Adrenal gland (tissue), 5 donors: ENCODE measurements around the gene TRMT61A.

Experiments
- POLR2A ChIP-seq, 2 donors: fragments of 450-650 bp; IDR thresholded peaks; one replicate each; pipeline ENCODE4 v1.6.1; 2017; ENCODE audit warnings: antibody characterized with exemption in 2 of 2, mild to moderate bottlenecking in 2 of 2, moderate library complexity in 1 of 2
- TF ChIP-seq, protein P1 (sequence below), 6 experiments: fragments of 450-650 bp in 4 of 6; fragments of 200-600 bp in 2 of 6; sonication (generic) in 1 of 6; IDR thresholded peaks; 1 replicate in 5 of 6; 2 replicates in 1 of 6; pipeline versions ENCODE4 v1.5.1 to v1.8.0; 2016 to 2021; ENCODE audit warnings: antibody characterized with exemption in 6 of 6, mild to moderate bottlenecking in 2 of 6, moderate library complexity in 1 of 6
- donor health status: DM: no; HTN: no; CAD: no.

GRCh38 chr14:103529383-103530365 lies 678 bp downstream of the TRMT61A start:
- no peak for TF ChIP-seq POLR2A (IDR thresholded peaks at IDR 0.05)
- TF ChIP-seq, protein P1, sequence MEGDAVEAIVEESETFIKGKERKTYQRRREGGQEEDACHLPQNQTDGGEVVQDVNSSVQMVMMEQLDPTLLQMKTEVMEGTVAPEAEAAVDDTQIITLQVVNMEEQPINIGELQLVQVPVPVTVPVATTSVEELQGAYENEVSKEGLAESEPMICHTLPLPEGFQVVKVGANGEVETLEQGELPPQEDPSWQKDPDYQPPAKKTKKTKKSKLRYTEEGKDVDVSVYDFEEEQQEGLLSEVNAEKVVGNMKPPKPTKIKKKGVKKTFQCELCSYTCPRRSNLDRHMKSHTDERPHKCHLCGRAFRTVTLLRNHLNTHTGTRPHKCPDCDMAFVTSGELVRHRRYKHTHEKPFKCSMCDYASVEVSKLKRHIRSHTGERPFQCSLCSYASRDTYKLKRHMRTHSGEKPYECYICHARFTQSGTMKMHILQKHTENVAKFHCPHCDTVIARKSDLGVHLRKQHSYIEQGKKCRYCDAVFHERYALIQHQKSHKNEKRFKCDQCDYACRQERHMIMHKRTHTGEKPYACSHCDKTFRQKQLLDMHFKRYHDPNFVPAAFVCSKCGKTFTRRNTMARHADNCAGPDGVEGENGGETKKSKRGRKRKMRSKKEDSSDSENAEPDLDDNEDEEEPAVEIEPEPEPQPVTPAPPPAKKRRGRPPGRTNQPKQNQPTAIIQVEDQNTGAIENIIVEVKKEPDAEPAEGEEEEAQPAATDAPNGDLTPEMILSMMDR (IDR thresholded peaks at IDR 0.05) = no peak
